Measurements from ENCODE around the gene PDCL3. TPM values are rescaled to one million over a fixed set of nuclear protein-coding genes. Genes with fewer than 3 reads are reported as not detected.

Gene PDCL3
- polyA plus RNA-seq, 1 donor (not counting 4 experiments of a cell fraction or from before 2014, with no cell fraction given), result 42.2 TPM

GRCh38 chr2:100529900-100530299, 32.9 kb upstream of the PDCL3 start:
- Histone ChIP-seq H3K9me3 (ENCODE audit: control insufficient read depth, low read depth, low read length) (no peaks in the 10 kb centered on the region), H3K36me3 (ENCODE audit: control insufficient read depth in 2 of 2, extremely low read depth in 1 of 2, insufficient read depth in 2 of 2, low read length in 2 of 2) (no peaks in the 10 kb centered on the region), H4K20me1 (ENCODE audit: control insufficient read depth, extremely low read depth, insufficient read depth, low read length) (no peaks in the 10 kb centered on the region), H3K9ac (ENCODE audit: control insufficient read depth, extremely low read depth, insufficient read depth, low read length) (no peak overlapping the region), H3K4me1 (ENCODE audit: control insufficient read depth, extremely low read depth, insufficient read depth, low read length) (no peaks in the 10 kb centered on the region), H3K27me3 (ENCODE audit: control insufficient read depth, extremely low read depth, insufficient read depth, low read length) (no peaks in the 10 kb centered on the region), H3K79me2 (ENCODE audit: control insufficient read depth, insufficient read depth, low read length) (no peaks in the 10 kb centered on the region), H3K4me3 (ENCODE audit: control insufficient read depth in 2 of 3, extremely low read depth in 1 of 3, insufficient read depth in 2 of 3, low read depth in 1 of 3, low read length in 3 of 3) (no peak overlapping the region), H3K9me1 (ENCODE audit: control insufficient read depth, extremely low read depth, insufficient read depth, low read length) (no peaks in the 10 kb centered on the region), H3K27ac (ENCODE audit: control insufficient read depth, insufficient read depth, low read length) (no peak overlapping the region), H3K4me2 (ENCODE audit: control insufficient read depth, extremely low read depth, insufficient read depth, low read depth, low read length) (no peak overlapping the region), H2AFZ (ENCODE audit: control insufficient read depth, low read length) (no peak overlapping the region)
- FAIRE-seq (no peak), DNase-seq (ENCODE audit: low read depth, low spot score) (no peak)
- TF ChIP-seq, protein P1, sequence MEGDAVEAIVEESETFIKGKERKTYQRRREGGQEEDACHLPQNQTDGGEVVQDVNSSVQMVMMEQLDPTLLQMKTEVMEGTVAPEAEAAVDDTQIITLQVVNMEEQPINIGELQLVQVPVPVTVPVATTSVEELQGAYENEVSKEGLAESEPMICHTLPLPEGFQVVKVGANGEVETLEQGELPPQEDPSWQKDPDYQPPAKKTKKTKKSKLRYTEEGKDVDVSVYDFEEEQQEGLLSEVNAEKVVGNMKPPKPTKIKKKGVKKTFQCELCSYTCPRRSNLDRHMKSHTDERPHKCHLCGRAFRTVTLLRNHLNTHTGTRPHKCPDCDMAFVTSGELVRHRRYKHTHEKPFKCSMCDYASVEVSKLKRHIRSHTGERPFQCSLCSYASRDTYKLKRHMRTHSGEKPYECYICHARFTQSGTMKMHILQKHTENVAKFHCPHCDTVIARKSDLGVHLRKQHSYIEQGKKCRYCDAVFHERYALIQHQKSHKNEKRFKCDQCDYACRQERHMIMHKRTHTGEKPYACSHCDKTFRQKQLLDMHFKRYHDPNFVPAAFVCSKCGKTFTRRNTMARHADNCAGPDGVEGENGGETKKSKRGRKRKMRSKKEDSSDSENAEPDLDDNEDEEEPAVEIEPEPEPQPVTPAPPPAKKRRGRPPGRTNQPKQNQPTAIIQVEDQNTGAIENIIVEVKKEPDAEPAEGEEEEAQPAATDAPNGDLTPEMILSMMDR (optimal IDR thresholded peaks at IDR 0.05 in 1 of 3, IDR thresholded peaks at IDR 0.05 in 1 of 3, conservative IDR thresholded peaks at IDR 0.05 in 1 of 3; ENCODE audit: extremely low read depth in 1 of 3, insufficient read depth in 2 of 3, low read length in 3 of 3), result no peak
- no peak for TF ChIP-seq EZH2 (IDR thresholded peaks at IDR 0.05; ENCODE audit: low read length)
- dilution Hi-C loops (cut with MboI; ENCODE audit: extremely low pct_ligation_motif_present, low sequenced_read_pairs), result no loop called here

GRCh38 chr2:100535855-100536254, 26.9 kb upstream of the PDCL3 start:
- H3K27ac ChIP-seq (ENCODE audit: control insufficient read depth, insufficient read depth, low read length), result no peak overlapping the region
- H3K27me3 ChIP-seq (ENCODE audit: control insufficient read depth, extremely low read depth, insufficient read depth, low read length), result no peaks in the 10 kb centered on the region
- no peaks in the 10 kb centered on the region for H4K20me1 ChIP-seq (ENCODE audit: control insufficient read depth, extremely low read depth, insufficient read depth, low read length)
- H3K9me3 ChIP-seq (ENCODE audit: control insufficient read depth, low read depth, low read length), result no peaks in the 10 kb centered on the region
- TF ChIP-seq, protein P1 (optimal IDR thresholded peaks at IDR 0.05 in 1 of 3, IDR thresholded peaks at IDR 0.05 in 1 of 3, conservative IDR thresholded peaks at IDR 0.05 in 1 of 3; ENCODE audit: extremely low read depth in 1 of 3, insufficient read depth in 2 of 3, low read length in 3 of 3), result no peak
- no peak for TF ChIP-seq EZH2 (IDR thresholded peaks at IDR 0.05; ENCODE audit: low read length)
- no peaks in the 10 kb centered on the region for H3K9me1 ChIP-seq (ENCODE audit: control insufficient read depth, extremely low read depth, insufficient read depth, low read length)
- no peaks in the 10 kb centered on the region for H3K4me1 ChIP-seq (ENCODE audit: control insufficient read depth, extremely low read depth, insufficient read depth, low read length)
- dilution Hi-C loops (cut with MboI; ENCODE audit: extremely low pct_ligation_motif_present, low sequenced_read_pairs), result no loop called here
- no peak for DNase-seq (ENCODE audit: low read depth, low spot score)
- FAIRE-seq, result no peak
- no peaks in the 10 kb centered on the region for H3K79me2 ChIP-seq (ENCODE audit: control insufficient read depth, insufficient read depth, low read length)
- H3K4me3 ChIP-seq (ENCODE audit: control insufficient read depth in 2 of 3, extremely low read depth in 1 of 3, insufficient read depth in 2 of 3, low read depth in 1 of 3, low read length in 3 of 3), result no peak overlapping the region
- no peak overlapping the region for H2AFZ ChIP-seq (ENCODE audit: control insufficient read depth, low read length)
- no peak overlapping the region for H3K4me2 ChIP-seq (ENCODE audit: control insufficient read depth, extremely low read depth, insufficient read depth, low read depth, low read length)
- H3K9ac ChIP-seq (ENCODE audit: control insufficient read depth, extremely low read depth, insufficient read depth, low read length), result no peak overlapping the region
- H3K36me3 ChIP-seq (ENCODE audit: control insufficient read depth in 2 of 2, extremely low read depth in 1 of 2, insufficient read depth in 2 of 2, low read length in 2 of 2), result no peaks in the 10 kb centered on the region

Measured in keratinocyte (primary cell).